Measurements from ENCODE around the gene CCER1.

DNA sequence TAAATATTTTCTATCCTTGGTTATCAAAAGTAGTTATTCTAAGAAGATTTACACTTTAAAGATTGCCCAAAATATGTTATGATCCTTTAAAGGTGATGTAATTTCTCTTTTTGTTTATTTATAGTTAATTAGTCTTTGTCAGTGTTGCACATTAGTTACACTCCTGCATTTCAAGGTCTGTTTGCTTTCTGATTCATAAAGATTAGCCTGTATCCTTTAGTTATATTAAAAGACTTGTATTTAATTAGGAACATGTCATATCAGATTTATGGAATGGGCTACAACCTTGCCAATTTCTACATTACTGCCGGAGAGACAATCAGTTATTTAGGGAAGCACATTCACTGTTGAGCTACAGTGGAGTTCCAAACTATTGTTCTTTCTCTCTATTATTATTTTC lies 46.3 kb upstream of the CCER1 start:
- TF ChIP-seq ELF1 (IDR thresholded peaks at IDR 0.05): no peak
- TF ChIP-seq, protein P1, sequence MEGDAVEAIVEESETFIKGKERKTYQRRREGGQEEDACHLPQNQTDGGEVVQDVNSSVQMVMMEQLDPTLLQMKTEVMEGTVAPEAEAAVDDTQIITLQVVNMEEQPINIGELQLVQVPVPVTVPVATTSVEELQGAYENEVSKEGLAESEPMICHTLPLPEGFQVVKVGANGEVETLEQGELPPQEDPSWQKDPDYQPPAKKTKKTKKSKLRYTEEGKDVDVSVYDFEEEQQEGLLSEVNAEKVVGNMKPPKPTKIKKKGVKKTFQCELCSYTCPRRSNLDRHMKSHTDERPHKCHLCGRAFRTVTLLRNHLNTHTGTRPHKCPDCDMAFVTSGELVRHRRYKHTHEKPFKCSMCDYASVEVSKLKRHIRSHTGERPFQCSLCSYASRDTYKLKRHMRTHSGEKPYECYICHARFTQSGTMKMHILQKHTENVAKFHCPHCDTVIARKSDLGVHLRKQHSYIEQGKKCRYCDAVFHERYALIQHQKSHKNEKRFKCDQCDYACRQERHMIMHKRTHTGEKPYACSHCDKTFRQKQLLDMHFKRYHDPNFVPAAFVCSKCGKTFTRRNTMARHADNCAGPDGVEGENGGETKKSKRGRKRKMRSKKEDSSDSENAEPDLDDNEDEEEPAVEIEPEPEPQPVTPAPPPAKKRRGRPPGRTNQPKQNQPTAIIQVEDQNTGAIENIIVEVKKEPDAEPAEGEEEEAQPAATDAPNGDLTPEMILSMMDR (IDR thresholded peaks at IDR 0.05): no peak

Measured in SK-N-SH (cell line).